IMR-90 (cell line): Measurements from ENCODE around the gene USP31. TPM values are rescaled to one million over a fixed set of nuclear protein-coding genes. Genes with fewer than 3 reads are reported as not detected.

ENCODE experiments used
- ATAC-seq: fragments of 200-7000 bp; cut with Tn5 transposase; 2 replicates; pipeline ENCODE4 v1.9.1; 2020; ENCODE audit warnings: low read depth, mild to moderate bottlenecking, moderate library complexity
- BruUV-seq: library from RNA; stranded (reverse); fragments of 400-500 nt; replicated peaks from 2 replicates; lab custom pipeline; 2021; lab: Mats Ljungman, UMichigan
- CTCF ChIA-PET: fragments of 300-600 bp; formaldehyde crosslinking; extraction: SDS; loops from one replicate; lab custom pipeline; 2021; ENCODE audit warnings: antibody characterized with exemption; lab: Yijun Ruan, JAX
- POLR2A ChIA-PET: fragments of 300-600 bp; sonication (Branson Sonifier 250); formaldehyde crosslinking; loops from one replicate; lab custom pipeline; 2022; ENCODE audit warnings: antibody characterized with exemption; ENCODE audit not compliant: unreplicated experiment; lab: Charles Lee
- DNase-seq: peaks from one replicate; pipeline ENCODE4 v3.0.0; 2013
- H2AFZ ChIP-seq: replicated peaks from 2 replicates; pipeline ENCODE3; 2013; ENCODE audit warnings: low read length, mild to moderate bottlenecking; ENCODE audit not compliant: poor library complexity
- H2AK5ac ChIP-seq: 2 replicates; pipeline ENCODE4 v1.6.1; 2013; ENCODE audit warnings: low read depth, low read length, inconsistent platforms
- H2AK9ac ChIP-seq: replicated peaks from 2 replicates; pipeline ENCODE3; 2013; ENCODE audit warnings: mild to moderate bottlenecking, low read depth, low read length, moderate library complexity; ENCODE audit not compliant: poor library complexity
- H2BK120ac ChIP-seq: 2 replicates; pipeline ENCODE4 v1.6.1; 2013; ENCODE audit warnings: low read depth, low read length, inconsistent platforms
- H2BK15ac ChIP-seq: 3 replicates; pipeline ENCODE4 v1.6.1; 2013; ENCODE audit warnings: low read depth, low read length, inconsistent platforms
- H2BK20ac ChIP-seq: 2 replicates; pipeline ENCODE4 v1.6.1; 2013; ENCODE audit warnings: low read depth, mild to moderate bottlenecking, inconsistent platforms, low read length, moderate library complexity
- H2BK5ac ChIP-seq: 2 replicates; pipeline ENCODE4 v1.6.1; 2013; ENCODE audit warnings: mild to moderate bottlenecking, low read depth, low read length, inconsistent platforms; ENCODE audit not compliant: poor library complexity, severe bottlenecking
- H3K14ac ChIP-seq: replicated peaks from 2 replicates; pipeline ENCODE4 v1.6.1; 2013; ENCODE audit warnings: low read depth, low read length, inconsistent platforms
- H3K18ac ChIP-seq: 2 replicates; pipeline ENCODE4 v1.6.1; 2013; ENCODE audit warnings: low read depth, low read length, control low read depth
- H3K23ac ChIP-seq: 2 replicates; pipeline ENCODE4 v1.6.1; 2013; ENCODE audit warnings: low read depth, low read length, inconsistent platforms
- H3K27ac ChIP-seq: 2 replicates; pipeline ENCODE4 v1.5.1; 2013; ENCODE audit warnings: mild to moderate bottlenecking, control low read depth, low read length; ENCODE audit not compliant: insufficient read depth
- H3K27me3 ChIP-seq: 2 replicates; pipeline ENCODE4 v1.6.1; 2013; ENCODE audit warnings: low read length; ENCODE audit not compliant: control insufficient read depth, insufficient read depth
- H3K36me3 ChIP-seq: 2 replicates; pipeline ENCODE4 v1.6.1; 2013; ENCODE audit warnings: low read length, mixed read lengths; ENCODE audit not compliant: control insufficient read depth, insufficient read depth
- H3K4ac ChIP-seq: 2 replicates; pipeline ENCODE4 v1.6.1; 2013; ENCODE audit warnings: low read depth, low read length, inconsistent platforms
- H3K4me1 ChIP-seq: 2 replicates; pipeline ENCODE4 v1.6.1; 2013; ENCODE audit warnings: low read length, mixed read lengths; ENCODE audit not compliant: control insufficient read depth, insufficient read depth
- H3K4me2 ChIP-seq: 2 replicates; pipeline ENCODE4 v1.6.1; 2013; ENCODE audit warnings: low read depth, mild to moderate bottlenecking, control low read depth, low read length, moderate library complexity
- H3K4me3 ChIP-seq: 2 replicates; pipeline ENCODE4 v1.5.1; 2013; ENCODE audit warnings: low read depth, mild to moderate bottlenecking, control low read depth, low read length, moderate library complexity; ENCODE audit not compliant: insufficient read depth
- H3K56ac ChIP-seq: 2 replicates; pipeline ENCODE4 v1.6.1; 2013; ENCODE audit warnings: low read length, inconsistent platforms; ENCODE audit not compliant: insufficient read depth; ENCODE audit errors: extremely low read depth
- H3K79me1 ChIP-seq, 2 experiments: 2 replicates each; pipeline ENCODE4 v1.6.1; 2013; ENCODE audit warnings: low read length in 2 of 2, inconsistent platforms in 1 of 2, low read depth in 1 of 2
- H3K9ac ChIP-seq: 2 replicates; pipeline ENCODE4 v1.6.1; 2013; ENCODE audit warnings: low read depth, low read length, control low read depth
- H3K9me1 ChIP-seq: 2 replicates; pipeline ENCODE4 v1.6.1; 2013; ENCODE audit warnings: low read length, inconsistent platforms; ENCODE audit not compliant: insufficient read depth
- H3K9me3 ChIP-seq: 2 replicates; pipeline ENCODE4 v1.6.1; 2013; ENCODE audit warnings: low read length; ENCODE audit not compliant: control insufficient read depth, insufficient read depth
- H4K20me1 ChIP-seq: 2 replicates; pipeline ENCODE4 v1.6.1; 2013; ENCODE audit warnings: low read length, inconsistent platforms; ENCODE audit not compliant: insufficient read depth
- H4K5ac ChIP-seq: 2 replicates; pipeline ENCODE4 v1.6.1; 2013; ENCODE audit warnings: mild to moderate bottlenecking, low read depth, low read length, control low read depth
- H4K8ac ChIP-seq, 2 experiments: 2 replicates each; pipeline ENCODE4 v1.6.1; 2013; ENCODE audit warnings: low read depth in 2 of 2, low read length in 2 of 2, control low read depth in 1 of 2, inconsistent platforms in 1 of 2
- H4K91ac ChIP-seq: 2 replicates; pipeline ENCODE4 v1.6.1; 2013; ENCODE audit warnings: low read depth, low read length, inconsistent platforms; ENCODE audit not compliant: insufficient read depth
- BHLHE40 ChIP-seq: fragments of 150-350 bp; IDR thresholded peaks from 2 replicates; pipeline ENCODE4 v1.6.1; 2016; ENCODE audit warnings: mild to moderate bottlenecking, low read depth, low read length
- CEBPB ChIP-seq: IDR thresholded peaks from 2 replicates; pipeline ENCODE4 v1.6.1; 2012; ENCODE audit warnings: low read depth, low read length, improper control_type of control experiment
- CHD1 ChIP-seq: IDR thresholded peaks from 2 replicates; pipeline ENCODE4 v1.6.1; 2012; ENCODE audit warnings: low read depth, low read length, improper control_type of control experiment
- ELK1 ChIP-seq: fragments of 150-350 bp; IDR thresholded peaks from 2 replicates; pipeline ENCODE4 v1.6.1; 2016; ENCODE audit warnings: low read depth, mild to moderate bottlenecking, low read length, moderate library complexity, borderline replicate concordance
- MAFK ChIP-seq: IDR thresholded peaks from 2 replicates; pipeline ENCODE4 v1.6.1; 2012; ENCODE audit warnings: low read depth, low read length, improper control_type of control experiment
- MAZ ChIP-seq: IDR thresholded peaks from 2 replicates; pipeline ENCODE4 v1.6.1; 2012; ENCODE audit warnings: low read depth, mild to moderate bottlenecking, low read length, improper control_type of control experiment, moderate library complexity, borderline replicate concordance
- MXI1 ChIP-seq: IDR thresholded peaks from 2 replicates; pipeline ENCODE4 v1.6.1; 2012; ENCODE audit warnings: low read depth, mild to moderate bottlenecking, low read length, moderate library complexity, borderline replicate concordance
- POLR2A ChIP-seq: IDR thresholded peaks from 2 replicates; pipeline ENCODE4 v1.6.1; 2012; ENCODE audit warnings: mild to moderate bottlenecking, low read depth, low read length
- RAD21 ChIP-seq: IDR thresholded peaks from 2 replicates; pipeline ENCODE4 v1.6.1; 2012; ENCODE audit warnings: low read length, improper control_type of control experiment
- RCOR1 ChIP-seq: IDR thresholded peaks from 2 replicates; pipeline ENCODE4 v1.6.1; 2012; ENCODE audit warnings: mild to moderate bottlenecking, low read length, improper control_type of control experiment; ENCODE audit not compliant: insufficient replicate concordance
- RFX5 ChIP-seq: IDR thresholded peaks from 2 replicates; pipeline ENCODE4 v1.8.0; 2012; ENCODE audit warnings: low read depth, mild to moderate bottlenecking, low read length, moderate library complexity
- SMC3 ChIP-seq: fragments of 150-350 bp; IDR thresholded peaks from 2 replicates; pipeline ENCODE4 v1.6.1; 2016; ENCODE audit warnings: low read depth, mild to moderate bottlenecking, antibody characterized with exemption, low read length, moderate library complexity
- WGBS, 2 experiments: methylation state at CpG; one replicate each; pipeline versions ENCODE4 v1.1.5 to v1.1.7; 2013; ENCODE audit warnings: missing lambda C conversion rate in 2 of 2; ENCODE audit not compliant: insufficient read length in 1 of 2; ENCODE audit errors: extremely low coverage in 2 of 2; 5-methylcytosine and 5-hydroxymethylcytosine counted together
- dilution Hi-C: fragments of 300-500 bp; cut with HindIII; formaldehyde crosslinking; loops from one replicate; pipeline ENCODE4 v1.14.3; 2018; ENCODE audit warnings: low sequenced_read_pairs; ENCODE audit not compliant: unreplicated experiment
- in situ Hi-C: fragments of 300-500 bp; cut with MboI; formaldehyde crosslinking; loops from 3 replicates; pipeline ENCODE4 v1.14.3; 2019; ENCODE audit warnings: low sequenced_read_pairs, inconsistent platforms, mixed read lengths
- intact Hi-C: fragments of 100-400 bp; cut with micrococcal nuclease; formaldehyde crosslinking; loops from 2 replicates; pipeline ENCODE4 v1.10.0; 2022
- polyA plus RNA-seq, 3 experiments: library from polyadenylated mRNA; depleted of rRNA; stranded (reverse); fragments of >200 nt; gene quantifications; 2 replicates each; pipeline ENCODE4 v1.2.3, GENCODE V29; 2012; ENCODE audit warnings: low replicate concordance in 1 of 3
- total RNA-seq: library from RNA; depleted of rRNA; stranded (reverse); fragments of >200 nt; gene quantifications from 2 replicates; pipeline ENCODE4 v1.2.3, GENCODE V29; 2012
- TF ChIP-seq, protein P1 (sequence below): conservative IDR thresholded peaks from 2 replicates; pipeline ENCODE4 v1.5.1; 2012; ENCODE audit warnings: mild to moderate bottlenecking, low read depth, low read length, improper control_type of control experiment
- TF ChIP-seq, protein P2 (sequence below): fragments of 150-350 bp; IDR thresholded peaks from 2 replicates; pipeline ENCODE4 v1.6.1; 2017; ENCODE audit warnings: mild to moderate bottlenecking, antibody characterized with exemption, low read length, low read depth

USP31 gene
- total and polyA plus RNA-seq, 2 of the 4 experiments (the other 2 are of a cell fraction) = 2.9 to 3.4 TPM

- in situ Hi-C loops = no loop called here
- H3K4me2 ChIP-seq = no peak overlapping the region
- CTCF ChIA-PET = no interaction called here
Measured at GRCh38 chr16:23055481-23055880, 93.8 kb downstream of the USP31 start.

More at GRCh38 chr16:23055481-23055880, 93.8 kb downstream of the USP31 start:
- ATAC-seq = no peak
- intact Hi-C loops (no loop called here), dilution Hi-C loops (no loop called here)
- H2BK15ac ChIP-seq = no peak overlapping the region
- no peaks in the 10 kb centered on the region for H3K9me1 ChIP-seq
- H3K9me3 ChIP-seq = no peaks in the 10 kb centered on the region
- no peak overlapping the region for H2AK5ac ChIP-seq
- H3K79me1 ChIP-seq = no peaks in the 10 kb centered on the region
- H3K4me1 ChIP-seq = no peaks in the 10 kb centered on the region
- no peak overlapping the region for H3K23ac ChIP-seq
- no peak overlapping the region for H3K4me3 ChIP-seq
- H3K27ac ChIP-seq = no peak overlapping the region
- H3K18ac ChIP-seq = no peak overlapping the region
- H2AK9ac ChIP-seq = no peak overlapping the region
- no peak overlapping the region for H2BK5ac ChIP-seq
- no peaks in the 10 kb centered on the region for H4K20me1 ChIP-seq
- H3K9ac ChIP-seq = no peak overlapping the region
- 50% methylated on average over 1 of the region's 3 CpGs; no CpG with 5 or more reads in 1 of the 2 experiments for whole genome bisulfite sequencing, 2 experiments
- POLR2A ChIA-PET = no interaction called here
- BruUV-seq = no TSS peak
- TF ChIP-seq MAFK = no peak
- no peak for TF ChIP-seq POLR2A
- TF ChIP-seq RCOR1 = no peak
- no peak for TF ChIP-seq MXI1
- no peak for TF ChIP-seq SMC3
- TF ChIP-seq, protein P1, sequence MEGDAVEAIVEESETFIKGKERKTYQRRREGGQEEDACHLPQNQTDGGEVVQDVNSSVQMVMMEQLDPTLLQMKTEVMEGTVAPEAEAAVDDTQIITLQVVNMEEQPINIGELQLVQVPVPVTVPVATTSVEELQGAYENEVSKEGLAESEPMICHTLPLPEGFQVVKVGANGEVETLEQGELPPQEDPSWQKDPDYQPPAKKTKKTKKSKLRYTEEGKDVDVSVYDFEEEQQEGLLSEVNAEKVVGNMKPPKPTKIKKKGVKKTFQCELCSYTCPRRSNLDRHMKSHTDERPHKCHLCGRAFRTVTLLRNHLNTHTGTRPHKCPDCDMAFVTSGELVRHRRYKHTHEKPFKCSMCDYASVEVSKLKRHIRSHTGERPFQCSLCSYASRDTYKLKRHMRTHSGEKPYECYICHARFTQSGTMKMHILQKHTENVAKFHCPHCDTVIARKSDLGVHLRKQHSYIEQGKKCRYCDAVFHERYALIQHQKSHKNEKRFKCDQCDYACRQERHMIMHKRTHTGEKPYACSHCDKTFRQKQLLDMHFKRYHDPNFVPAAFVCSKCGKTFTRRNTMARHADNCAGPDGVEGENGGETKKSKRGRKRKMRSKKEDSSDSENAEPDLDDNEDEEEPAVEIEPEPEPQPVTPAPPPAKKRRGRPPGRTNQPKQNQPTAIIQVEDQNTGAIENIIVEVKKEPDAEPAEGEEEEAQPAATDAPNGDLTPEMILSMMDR = no peak
- no peak for TF ChIP-seq CHD1
- no peak for TF ChIP-seq MAZ
- TF ChIP-seq, protein P2, sequence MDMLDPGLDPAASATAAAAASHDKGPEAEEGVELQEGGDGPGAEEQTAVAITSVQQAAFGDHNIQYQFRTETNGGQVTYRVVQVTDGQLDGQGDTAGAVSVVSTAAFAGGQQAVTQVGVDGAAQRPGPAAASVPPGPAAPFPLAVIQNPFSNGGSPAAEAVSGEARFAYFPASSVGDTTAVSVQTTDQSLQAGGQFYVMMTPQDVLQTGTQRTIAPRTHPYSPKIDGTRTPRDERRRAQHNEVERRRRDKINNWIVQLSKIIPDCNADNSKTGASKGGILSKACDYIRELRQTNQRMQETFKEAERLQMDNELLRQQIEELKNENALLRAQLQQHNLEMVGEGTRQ = no peak
- no peak for TF ChIP-seq RAD21
- no peak for TF ChIP-seq BHLHE40
- no peak for TF ChIP-seq CEBPB
- TF ChIP-seq ELK1 = no peak
- TF ChIP-seq RFX5 = no peak
- no peak overlapping the region for H3K4ac ChIP-seq
- no peak overlapping the region for H4K91ac ChIP-seq
- H2BK20ac ChIP-seq = no peak overlapping the region
- no peak overlapping the region for H3K56ac ChIP-seq
- no peak overlapping the region for H4K8ac ChIP-seq
- H4K5ac ChIP-seq = no peak overlapping the region
- H2BK120ac ChIP-seq = no peak overlapping the region
- no peaks in the 10 kb centered on the region for H3K36me3 ChIP-seq
- no peak overlapping the region for H2AFZ ChIP-seq
- H3K14ac ChIP-seq = no peak overlapping the region
- DNase-seq = no peak
- H3K27me3 ChIP-seq = peaks cover 11% of the 10 kb centered on the region
